GM23338 (cell line): ENCODE data around the gene MMP19. TPM values are rescaled to one million over a fixed set of nuclear protein-coding genes. Genes with fewer than 3 reads are reported as not detected.

Experiments
- ATAC-seq: fragments of 200-7000 bp; cut with Tn5 transposase; 3 replicates; pipeline ENCODE4 v1.9.1; 2020
- DNase-seq: peaks from one replicate; pipeline ENCODE4 v3.0.0-alpha.2; 2015; ENCODE audit warnings: low spot score
- H2AFZ ChIP-seq: fragments of 200-600 bp; sonication (generic); 2 replicates; pipeline ENCODE4 v1.8.0; 2016; ENCODE audit warnings: antibody characterized with exemption, mild to moderate bottlenecking, moderate library complexity
- H3F3A ChIP-seq: fragments of 200-600 bp; sonication (generic); replicated peaks from 2 replicates; pipeline ENCODE4 v1.8.0; 2017; ENCODE audit warnings: antibody characterized with exemption, mixed run types, low read depth
- H3K27ac ChIP-seq: fragments of 200-600 bp; sonication (generic); 2 replicates; pipeline ENCODE4 v1.6.1; 2016; ENCODE audit warnings: low read depth
- H3K27me3 ChIP-seq: fragments of 200-600 bp; sonication (generic); 2 replicates; pipeline ENCODE4 v1.8.0; 2016; ENCODE audit warnings: mild to moderate bottlenecking, mixed run types, moderate library complexity; ENCODE audit not compliant: insufficient read depth
- H3K36me3 ChIP-seq: fragments of 200-600 bp; sonication (generic); 2 replicates; pipeline ENCODE4 v1.8.0; 2016; ENCODE audit warnings: mild to moderate bottlenecking; ENCODE audit not compliant: insufficient read depth
- H3K4me1 ChIP-seq: fragments of 200-600 bp; sonication (generic); 2 replicates; pipeline ENCODE4 v1.8.0; 2016; ENCODE audit warnings: mild to moderate bottlenecking, moderate library complexity; ENCODE audit not compliant: insufficient read depth
- H3K4me2 ChIP-seq: fragments of 200-600 bp; sonication (generic); 2 replicates; pipeline ENCODE4 v1.7.1; 2017; ENCODE audit warnings: mixed run types
- H3K4me3 ChIP-seq: fragments of 200-600 bp; sonication (generic); 2 replicates; pipeline ENCODE4 v1.6.1; 2016; ENCODE audit warnings: mixed run types
- H3K79me2 ChIP-seq: fragments of 200-600 bp; sonication (generic); replicated peaks from 2 replicates; pipeline ENCODE4 v1.8.0; 2017; ENCODE audit warnings: mild to moderate bottlenecking; ENCODE audit not compliant: insufficient read depth
- H3K9me2 ChIP-seq: fragments of 200-600 bp; sonication (generic); 2 replicates; pipeline ENCODE4 v1.8.0; 2017; ENCODE audit not compliant: insufficient read depth
- H4K20me1 ChIP-seq: fragments of 200-600 bp; sonication (generic); replicated peaks from 2 replicates; pipeline ENCODE4 v1.8.0; 2017; ENCODE audit warnings: mild to moderate bottlenecking; ENCODE audit not compliant: insufficient read depth
- H3K27ac Mint-ChIP-seq: 2 replicates; pipeline ENCODE4 v1.8.0; 2020; ENCODE audit warnings: inconsistent platforms, mild to moderate bottlenecking, moderate library complexity, mixed read lengths
- H3K27me3 Mint-ChIP-seq: 3 replicates; pipeline ENCODE4 v1.8.0; 2022; ENCODE audit warnings: low read depth, mild to moderate bottlenecking, moderate library complexity, mixed read lengths, inconsistent platforms; ENCODE audit not compliant: insufficient read depth, poor library complexity
- H3K36me3 Mint-ChIP-seq: 3 replicates; pipeline ENCODE4 v1.8.0; 2021; ENCODE audit warnings: low read depth, mild to moderate bottlenecking, inconsistent platforms, moderate library complexity, mixed read lengths
- H3K4me1 Mint-ChIP-seq: 3 replicates; pipeline ENCODE4 v1.8.0; 2020; ENCODE audit warnings: mild to moderate bottlenecking, inconsistent platforms, mixed read lengths
- H3K4me3 Mint-ChIP-seq: 3 replicates; pipeline ENCODE4 v1.8.0; 2021; ENCODE audit warnings: moderate library complexity, mild to moderate bottlenecking, inconsistent platforms, mixed read lengths
- H3K9me3 Mint-ChIP-seq: 3 replicates; pipeline ENCODE4 v1.8.0; 2020; ENCODE audit warnings: moderate library complexity, mild to moderate bottlenecking, inconsistent platforms, mixed read lengths
- CREB1 ChIP-seq: fragments of 250-450 bp; sonication (Bioruptor Pico); IDR thresholded peaks from 2 replicates; pipeline ENCODE4 v1.5.0; 2020; ENCODE audit warnings: low read depth, mild to moderate bottlenecking, moderate library complexity
- EZH2phosphoT487 ChIP-seq: fragments of 200-600 bp; sonication (generic); IDR thresholded peaks from one replicate; pipeline ENCODE4 v1.8.1; 2018; ENCODE audit warnings: antibody characterized with exemption; ENCODE audit not compliant: unreplicated experiment
- JUNB ChIP-seq: IDR thresholded peaks from one replicate; pipeline ENCODE4 v1.6.1; 2016; ENCODE audit warnings: antibody characterized with exemption; ENCODE audit not compliant: unreplicated experiment
- NANOG ChIP-seq: IDR thresholded peaks from 2 replicates; pipeline ENCODE4 v1.6.1; 2016; ENCODE audit warnings: antibody characterized with exemption, borderline replicate concordance
- POLR2AphosphoS5 ChIP-seq: IDR thresholded peaks from 2 replicates; pipeline ENCODE4 v1.6.1; 2016; ENCODE audit warnings: antibody characterized with exemption, low read depth
- STAT1 ChIP-seq: IDR thresholded peaks from one replicate; pipeline ENCODE4 v1.6.1; 2016; ENCODE audit warnings: antibody characterized with exemption; ENCODE audit not compliant: unreplicated experiment
- ZNF462 ChIP-seq: fragments of 250-450 bp; sonication (Bioruptor Pico); IDR thresholded peaks from 2 replicates; pipeline ENCODE4 v1.5.0; 2020; ENCODE audit warnings: mild to moderate bottlenecking, moderate library complexity
- polyA plus RNA-seq: library from polyadenylated mRNA; unstranded; fragments of >200 nt; fragmentation: Nextera tagmentation; extraction: Ambion mirVana; gene quantifications from 2 replicates; pipeline ENCODE4 v1.2.1, GENCODE V29; 2016
- total RNA-seq: library from RNA; depleted of rRNA; stranded (reverse); fragments of >200 nt; shearing (Covaris generic); gene quantifications from 2 replicates; pipeline ENCODE4 v1.2.3, GENCODE V29; 2014
- TF ChIP-seq, protein P1 (sequence below): IDR thresholded peaks from 2 replicates; pipeline ENCODE4 v1.6.1; 2016; ENCODE audit warnings: antibody characterized with exemption
- TF ChIP-seq, protein P2 (sequence below), 2 experiments: fragments of 200-600 bp in 1 of 2; sonication (generic) in 1 of 2; conservative IDR thresholded peaks; 2 replicates each; pipeline versions ENCODE4 v1.5.1 to v1.6.1; 2016 to 2017; ENCODE audit warnings: antibody characterized with exemption in 2 of 2, low read depth in 2 of 2, mild to moderate bottlenecking in 2 of 2, moderate library complexity in 1 of 2

The MMP19 gene
- total and polyA plus RNA-seq, 2 experiments from 2014 or later: 1.4 to 1.5 TPM

DNA sequence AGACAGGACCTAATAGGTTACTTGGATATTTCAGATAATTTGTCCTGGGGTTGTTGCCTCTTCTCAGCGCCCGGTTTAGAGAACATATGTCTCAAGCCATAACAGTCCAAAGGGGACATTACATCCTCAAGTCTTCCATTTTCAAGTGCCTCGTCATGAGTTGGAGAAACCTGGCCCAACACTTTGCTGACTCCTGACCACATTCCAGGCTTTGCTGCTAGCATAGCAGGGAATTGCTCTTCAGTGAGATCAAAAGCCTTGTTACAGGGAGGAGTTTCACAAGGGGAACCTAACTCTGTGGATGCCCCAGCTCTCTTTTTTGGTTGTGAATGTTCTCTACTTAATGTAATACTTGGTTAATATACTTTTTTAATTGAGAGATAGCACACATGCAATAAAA is 8.2 kb upstream of the MMP19 start (continued):
- TF ChIP-seq ZNF462 (CRISPR knock-in tag): no peak

- Mint-ChIP-seq H3K4me1 (peaks cover 15% of the 10 kb centered on the region; the same call in 2 of the 3 replicates), H3K9me3 (no peaks in the 10 kb centered on the region), H3K27me3 (peaks cover 9% of the 10 kb centered on the region), H3K4me3 (no peak overlapping the region), H3K27ac (no peak overlapping the region), H3K36me3 (no peaks in the 10 kb centered on the region; the same call in 2 of the 3 replicates)
- Histone ChIP-seq H3K4me1 (0 out of 2 replicates have a peak, but pooled peaks cover 4% of the 10 kb centered on the region), H3K27ac (no peak overlapping the region), H3K36me3 (no peaks in the 10 kb centered on the region), H3K79me2 (no peaks in the 10 kb centered on the region), H3K27me3 (no peaks in the 10 kb centered on the region), H3K4me3 (no peak overlapping the region), H3F3A (no peaks in the 10 kb centered on the region), H2AFZ (peak overlapping the region; percentile 8), H3K4me2 (no peak overlapping the region), H3K9me2 (no peaks in the 10 kb centered on the region), H4K20me1 (no peaks in the 10 kb centered on the region)
- ATAC-seq: no peak
- no peak for DNase-seq
- TF ChIP-seq NANOG (no peak), EZH2phosphoT487 (no peak), POLR2AphosphoS5 (no peak), CREB1 (CRISPR knock-in tag) (no peak), JUNB (no peak), STAT1 (no peak)
- TF ChIP-seq, protein P1, sequence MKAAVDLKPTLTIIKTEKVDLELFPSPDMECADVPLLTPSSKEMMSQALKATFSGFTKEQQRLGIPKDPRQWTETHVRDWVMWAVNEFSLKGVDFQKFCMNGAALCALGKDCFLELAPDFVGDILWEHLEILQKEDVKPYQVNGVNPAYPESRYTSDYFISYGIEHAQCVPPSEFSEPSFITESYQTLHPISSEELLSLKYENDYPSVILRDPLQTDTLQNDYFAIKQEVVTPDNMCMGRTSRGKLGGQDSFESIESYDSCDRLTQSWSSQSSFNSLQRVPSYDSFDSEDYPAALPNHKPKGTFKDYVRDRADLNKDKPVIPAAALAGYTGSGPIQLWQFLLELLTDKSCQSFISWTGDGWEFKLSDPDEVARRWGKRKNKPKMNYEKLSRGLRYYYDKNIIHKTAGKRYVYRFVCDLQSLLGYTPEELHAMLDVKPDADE: no peak
- TF ChIP-seq, protein P2, sequence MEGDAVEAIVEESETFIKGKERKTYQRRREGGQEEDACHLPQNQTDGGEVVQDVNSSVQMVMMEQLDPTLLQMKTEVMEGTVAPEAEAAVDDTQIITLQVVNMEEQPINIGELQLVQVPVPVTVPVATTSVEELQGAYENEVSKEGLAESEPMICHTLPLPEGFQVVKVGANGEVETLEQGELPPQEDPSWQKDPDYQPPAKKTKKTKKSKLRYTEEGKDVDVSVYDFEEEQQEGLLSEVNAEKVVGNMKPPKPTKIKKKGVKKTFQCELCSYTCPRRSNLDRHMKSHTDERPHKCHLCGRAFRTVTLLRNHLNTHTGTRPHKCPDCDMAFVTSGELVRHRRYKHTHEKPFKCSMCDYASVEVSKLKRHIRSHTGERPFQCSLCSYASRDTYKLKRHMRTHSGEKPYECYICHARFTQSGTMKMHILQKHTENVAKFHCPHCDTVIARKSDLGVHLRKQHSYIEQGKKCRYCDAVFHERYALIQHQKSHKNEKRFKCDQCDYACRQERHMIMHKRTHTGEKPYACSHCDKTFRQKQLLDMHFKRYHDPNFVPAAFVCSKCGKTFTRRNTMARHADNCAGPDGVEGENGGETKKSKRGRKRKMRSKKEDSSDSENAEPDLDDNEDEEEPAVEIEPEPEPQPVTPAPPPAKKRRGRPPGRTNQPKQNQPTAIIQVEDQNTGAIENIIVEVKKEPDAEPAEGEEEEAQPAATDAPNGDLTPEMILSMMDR (conservative IDR thresholded peaks at IDR 0.05; ENCODE audit: low read depth in 2 of 2): no peak
Observed at GRCh38 chr12:55850401-55850800, 7.7 kb upstream of the MMP19 start.
